CD14-positive monocyte (primary cell): ENCODE measurements around the gene MRTFB. TPM values are rescaled to one million over a fixed set of nuclear protein-coding genes. Genes with fewer than 3 reads are reported as not detected.
A peak's percentile ranks its signal among the peaks of the same experiment; 100 is the strongest.
"Not testable (repeated sequence)": the region's sequence is repeated elsewhere in the genome, so short reads cannot be mapped to it uniquely, and the experiment has no call there.

Experiments
- DNase-seq, 3 donors: peaks; one replicate each; pipeline ENCODE4 v3.0.0-alpha.2; 2011 to 2022
- H2AFZ ChIP-seq: 2 replicates; pipeline ENCODE4 v1.6.0; 2012; ENCODE audit warnings: mild to moderate bottlenecking, low read depth, low read length, inconsistent platforms; ENCODE audit not compliant: insufficient read depth, poor library complexity, severe bottlenecking
- H3K27ac ChIP-seq, 2 donors: 1 replicate in 1 of 2; 2 replicates in 1 of 2; pipeline ENCODE4 v1.5.1; 2012 to 2013; ENCODE audit warnings: low read length in 2 of 2, control low read depth in 1 of 2, inconsistent platforms in 1 of 2, low read depth in 1 of 2, mild to moderate bottlenecking in 1 of 2
- H3K27me3 ChIP-seq, 2 donors: one replicate each; pipeline versions ENCODE4 v1.6.0 to v1.6.1; 2011 to 2013; ENCODE audit warnings: low read length in 2 of 2; ENCODE audit not compliant: control insufficient read depth in 2 of 2, insufficient read depth in 2 of 2
- H3K36me3 ChIP-seq, 2 donors: replicated peaks in 1 of 2; 1 replicate in 1 of 2; 2 replicates in 1 of 2; pipeline versions ENCODE4 v1.5.1 to v1.6.1; 2012 to 2013; ENCODE audit warnings: low read length in 2 of 2, control low read depth in 1 of 2, inconsistent platforms in 1 of 2, mild to moderate bottlenecking in 1 of 2; ENCODE audit not compliant: insufficient read depth in 2 of 2, control insufficient read depth in 1 of 2
- H3K4me1 ChIP-seq, 2 donors: 1 replicate in 1 of 2; 2 replicates in 1 of 2; pipeline versions ENCODE4 v1.5.1 to v1.6.1; 2012 to 2013; ENCODE audit warnings: low read length in 2 of 2, control low read depth in 1 of 2, inconsistent platforms in 1 of 2, mild to moderate bottlenecking in 1 of 2, moderate library complexity in 1 of 2; ENCODE audit not compliant: insufficient read depth in 2 of 2, control insufficient read depth in 1 of 2
- H3K4me2 ChIP-seq: replicated peaks from 2 replicates; pipeline ENCODE3; 2012; ENCODE audit warnings: low read length, moderate library complexity, mild to moderate bottlenecking; ENCODE audit not compliant: poor library complexity, severe bottlenecking; ENCODE audit errors: extremely low read depth
- H3K4me3 ChIP-seq, 3 experiments: fragments of 200-600 bp in 1 of 3; sonication (generic) in 1 of 3; replicated peaks in 1 of 3; 1 replicate in 2 of 3; 2 replicates in 1 of 3; pipeline ENCODE4 v1.5.1; 2011 to 2013; ENCODE audit warnings: low read length in 3 of 3, mild to moderate bottlenecking in 3 of 3, control low read depth in 2 of 3, low read depth in 2 of 3, inconsistent platforms in 1 of 3, moderate library complexity in 1 of 3
- H3K79me2 ChIP-seq: 2 replicates; pipeline ENCODE4 v1.6.0; 2012; ENCODE audit warnings: mild to moderate bottlenecking, control low read depth, inconsistent platforms, low read length, moderate library complexity; ENCODE audit not compliant: insufficient read depth
- H3K9ac ChIP-seq: 2 replicates; pipeline ENCODE4 v1.6.0; 2017; ENCODE audit warnings: low read length, mild to moderate bottlenecking; ENCODE audit not compliant: insufficient read depth, poor library complexity, severe bottlenecking
- H3K9me3 ChIP-seq, 2 donors: replicated peaks in 1 of 2; 1 replicate in 1 of 2; 2 replicates in 1 of 2; pipeline versions ENCODE4 v1.5.1 to v1.6.1; 2012 to 2013; ENCODE audit warnings: low read length in 2 of 2, control low read depth in 1 of 2; ENCODE audit not compliant: control insufficient read depth in 1 of 2, insufficient read depth in 1 of 2
- H4K20me1 ChIP-seq: 2 replicates; pipeline ENCODE4 v1.6.0; 2012; ENCODE audit warnings: mild to moderate bottlenecking, low read length, control low read depth, moderate library complexity; ENCODE audit not compliant: insufficient read depth
- H3K27ac Mint-ChIP-seq, 7 donors: one replicate each; pipeline ENCODE4 v1.8.0; 2020; ENCODE audit warnings: mild to moderate bottlenecking in 7 of 7, mixed read lengths in 7 of 7, moderate library complexity in 6 of 7, inconsistent platforms in 2 of 7
- H3K27me3 Mint-ChIP-seq, 3 donors: one replicate each; pipeline ENCODE4 v1.8.0; 2021 to 2022; ENCODE audit warnings: low read depth in 3 of 3, mild to moderate bottlenecking in 3 of 3, mixed read lengths in 3 of 3, moderate library complexity in 3 of 3, inconsistent platforms in 1 of 3
- H3K36me3 Mint-ChIP-seq, 2 donors: one replicate each; pipeline ENCODE4 v1.8.0; 2020; ENCODE audit warnings: mixed read lengths in 2 of 2, inconsistent platforms in 1 of 2, mild to moderate bottlenecking in 1 of 2
- H3K4me1 Mint-ChIP-seq: one replicate; pipeline ENCODE4 v1.8.0; 2020; ENCODE audit warnings: mild to moderate bottlenecking, mixed read lengths
- H3K4me3 Mint-ChIP-seq, 2 donors: one replicate each; pipeline ENCODE4 v1.8.0; 2020; ENCODE audit warnings: mild to moderate bottlenecking in 2 of 2, mixed read lengths in 2 of 2, moderate library complexity in 1 of 2
- H3K9me3 Mint-ChIP-seq, 7 donors: one replicate each; pipeline ENCODE4 v1.8.0; 2020 to 2022; ENCODE audit warnings: mixed read lengths in 7 of 7, mild to moderate bottlenecking in 6 of 7, moderate library complexity in 6 of 7, inconsistent platforms in 2 of 7
- CTCF ChIP-seq: fragments of 200-600 bp; IDR thresholded peaks from one replicate; pipeline ENCODE4 v1.8.0; 2022; ENCODE audit warnings: antibody characterized with exemption, mild to moderate bottlenecking
- WGBS: methylation state at CpG from one replicate; pipeline ENCODE4 v1.1.5; 2013; ENCODE audit warnings: missing lambda C conversion rate; ENCODE audit not compliant: insufficient coverage; 5-methylcytosine and 5-hydroxymethylcytosine counted together
- intact Hi-C, 2 donors: fragments of 100-400 bp; cut with micrococcal nuclease; formaldehyde crosslinking; loops; one replicate each; pipeline versions ENCODE4 v1.15.0 to v1.15.1; 2023
- polyA minus RNA-seq: library from RNA; depleted of rRNA, polyadenylated mRNA; stranded (reverse); fragments of >200 nt; gene quantifications from 2 replicates; pipeline ENCODE4 v1.2.3, GENCODE V29; 2012
- polyA plus RNA-seq, 3 donors: library from polyadenylated mRNA; depleted of rRNA in 1 of 3; unstranded in 2 of 3; stranded (reverse) in 1 of 3; fragments of 300-500 nt in 2 of 3; fragments of >200 nt in 1 of 3; fragmentation: Illumina TruSeq in 2 of 3; gene quantifications; 1 replicate in 2 of 3; 2 replicates in 1 of 3; pipeline ENCODE4 v1.2.3, GENCODE V29; 2012 to 2021
- total RNA-seq, 12 experiments: library from RNA in 1 of 12; stranded (reverse) in 1 of 12; fragments of 120-200 nt in 1 of 12; gene quantifications; one replicate each; pipeline ENCODE4 v1.2.4 and lab custom pipeline; 2013 to 2026; ENCODE audit warnings: mixed read lengths in 6 of 12, inconsistent platforms in 1 of 12

MRTFB gene, protein sequence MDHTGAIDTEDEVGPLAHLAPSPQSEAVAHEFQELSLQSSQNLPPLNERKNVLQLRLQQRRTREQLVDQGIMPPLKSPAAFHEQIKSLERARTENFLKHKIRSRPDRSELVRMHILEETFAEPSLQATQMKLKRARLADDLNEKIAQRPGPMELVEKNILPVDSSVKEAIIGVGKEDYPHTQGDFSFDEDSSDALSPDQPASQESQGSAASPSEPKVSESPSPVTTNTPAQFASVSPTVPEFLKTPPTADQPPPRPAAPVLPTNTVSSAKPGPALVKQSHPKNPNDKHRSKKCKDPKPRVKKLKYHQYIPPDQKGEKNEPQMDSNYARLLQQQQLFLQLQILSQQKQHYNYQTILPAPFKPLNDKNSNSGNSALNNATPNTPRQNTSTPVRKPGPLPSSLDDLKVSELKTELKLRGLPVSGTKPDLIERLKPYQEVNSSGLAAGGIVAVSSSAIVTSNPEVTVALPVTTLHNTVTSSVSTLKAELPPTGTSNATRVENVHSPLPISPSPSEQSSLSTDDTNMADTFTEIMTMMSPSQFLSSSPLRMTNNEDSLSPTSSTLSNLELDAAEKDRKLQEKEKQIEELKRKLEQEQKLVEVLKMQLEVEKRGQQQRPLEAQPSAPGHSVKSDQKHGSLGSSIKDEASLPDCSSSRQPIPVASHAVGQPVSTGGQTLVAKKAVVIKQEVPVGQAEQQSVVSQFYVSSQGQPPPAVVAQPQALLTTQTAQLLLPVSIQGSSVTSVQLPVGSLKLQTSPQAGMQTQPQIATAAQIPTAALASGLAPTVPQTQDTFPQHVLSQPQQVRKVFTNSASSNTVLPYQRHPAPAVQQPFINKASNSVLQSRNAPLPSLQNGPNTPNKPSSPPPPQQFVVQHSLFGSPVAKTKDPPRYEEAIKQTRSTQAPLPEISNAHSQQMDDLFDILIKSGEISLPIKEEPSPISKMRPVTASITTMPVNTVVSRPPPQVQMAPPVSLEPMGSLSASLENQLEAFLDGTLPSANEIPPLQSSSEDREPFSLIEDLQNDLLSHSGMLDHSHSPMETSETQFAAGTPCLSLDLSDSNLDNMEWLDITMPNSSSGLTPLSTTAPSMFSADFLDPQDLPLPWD
- 1.5 TPM for total RNA-seq (2013)
- polyA plus RNA-seq (1 to 10 TPM in 1 of 3 donors, under 1 TPM in 2; 0.69 to 1.4 (median 0.87) TPM), polyA minus RNA-seq (1.1 and 2.1 TPM in 2 replicates), total RNA-seq (lab: John Stamatoyannopoulos, UW) (0.98 to 12.7 (median 3.1) reads per million in 11 experiments)

GRCh38 chr16:14070877-14071575 lies at the start of gene MRTFB:
MRTFB (plus strand) TSS chr16:14071319; CDS start chr16:14140607, 69,288 bp downstream.
- peak within 1 kb of the TSS; percentile 86 to 92 for H3K4me3 Mint-ChIP-seq
- peak; percentile 22 to 54 (median 22) for DNase-seq
- peak within 1 kb of the TSS in 3 of 7 donors; percentile 53 to 71 (median 66) for H3K27ac Mint-ChIP-seq
- Histone ChIP-seq H3K4me1 (peaks cover 11 to 17% of the 10 kb centered on the region in 2 donors), H3K27me3 (peaks cover 5 to 14% of the 10 kb centered on the region in 2 donors), H3K4me3 (peak within 1 kb of the TSS; percentile 72 to 89 (median 73)), H3K9me3 (no peaks in the 10 kb centered on the region), H2AFZ (peak within 1 kb of the TSS; percentile 99), H4K20me1 (no peaks in the 10 kb centered on the region), H3K36me3 (no peaks in the 10 kb centered on the region), H3K27ac (no peak within 1 kb of the TSS), H3K9ac (peak within 1 kb of the TSS; percentile 85), H3K4me2 (peak within 1 kb of the TSS; percentile 99), H3K79me2 (no peaks in the 10 kb centered on the region)
- peaks cover 11% of the 10 kb centered on the region for H3K4me1 Mint-ChIP-seq
- no peaks in the 10 kb centered on the region for H3K9me3 Mint-ChIP-seq
- WGBS: under 1% methylated on average over 86 of the region's 86 CpGs
- TF ChIP-seq CTCF: no peak
- peaks cover 4 to 17% (median 15%) of the 10 kb centered on the region in 3 donors for H3K27me3 Mint-ChIP-seq
- intact Hi-C loops: loop anchor here (5.0 to 10.0 kb wide), 2 partner anchors 146 to 149 kb away; partner anchors contain the start of gene ERCC4 (in 2 of the 2)
- H3K36me3 Mint-ChIP-seq: no peaks in the 10 kb centered on the region

DNA sequence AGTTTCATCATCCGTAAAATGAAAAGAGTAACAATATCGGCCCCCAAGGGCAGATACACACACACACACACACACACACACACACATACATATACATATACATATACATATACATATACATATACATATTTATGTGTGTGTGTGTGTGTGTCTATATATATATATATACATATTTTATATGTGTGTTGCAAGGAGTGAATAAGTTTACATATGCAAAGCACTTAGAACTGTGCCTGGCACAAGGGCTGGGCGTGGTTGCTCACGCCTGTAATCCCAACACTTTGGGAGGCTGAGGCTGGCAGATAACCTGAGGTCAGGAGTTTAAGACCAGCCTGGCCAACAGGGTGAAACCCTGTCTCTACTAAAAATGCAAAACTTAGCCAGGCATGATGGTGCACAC lies 47.6 kb upstream of the MRTFB start:
- H2AFZ ChIP-seq: not testable (repeated sequence)

More for the DNA sequence above, 47.6 kb upstream of the MRTFB start:
- H3K36me3 ChIP-seq, H3K4me3 ChIP-seq, H3K4me1 Mint-ChIP-seq, H3K79me2 ChIP-seq, H3K9ac ChIP-seq, H3K4me2 ChIP-seq, H3K27me3 Mint-ChIP-seq, H4K20me1 ChIP-seq, H3K9me3 Mint-ChIP-seq, H3K9me3 ChIP-seq, H3K36me3 Mint-ChIP-seq, intact Hi-C loops, H3K27me3 ChIP-seq, DNase-seq, H3K27ac ChIP-seq, H3K27ac Mint-ChIP-seq, H3K4me3 Mint-ChIP-seq: not testable (repeated sequence)
- peaks cover 11 to 16% of the 10 kb centered on the region in 2 donors for H3K4me1 ChIP-seq
- WGBS: 94% methylated on average over 2 of the region's 4 CpGs
